Activated CD4-positive, alpha-beta T cell treated with anti-CD3 and anti-CD28 coated beads, Interleukin-2, amount 10 ng/mL, durations not matched to agents 7 days and 5 days (primary cell): Measurements from ENCODE around the gene APOH. TPM values are rescaled to one million over a fixed set of nuclear protein-coding genes. Genes with fewer than 3 reads are reported as not detected.

Experiments used
- CTCF ChIA-PET: fragments of 350-600 bp; sonication (Branson Sonifier 250); formaldehyde crosslinking; loops from one replicate; lab custom pipeline; 2021; ENCODE audit warnings: antibody characterized with exemption; lab: Charles Lee
- POLR2A ChIA-PET: fragments of 350-600 bp; sonication (Branson Sonifier 250); formaldehyde crosslinking; loops from one replicate; lab custom pipeline; 2021; ENCODE audit warnings: antibody characterized with exemption; lab: Charles Lee
- DNase-seq: peaks from one replicate; pipeline ENCODE4 v3.0.0-alpha.2; 2020
- H3K27ac Mint-ChIP-seq: one replicate; pipeline ENCODE4 v1.8.0; 2021; ENCODE audit warnings: mild to moderate bottlenecking, moderate library complexity, mixed read lengths
- H3K27me3 Mint-ChIP-seq: one replicate; pipeline ENCODE4 v1.8.0; 2021; ENCODE audit warnings: mixed read lengths
- H3K36me3 Mint-ChIP-seq: one replicate; pipeline ENCODE4 v1.8.0; 2021; ENCODE audit warnings: low read depth, mixed read lengths
- H3K4me1 Mint-ChIP-seq: one replicate; pipeline ENCODE4 v1.8.0; 2021; ENCODE audit warnings: mixed read lengths
- H3K4me3 Mint-ChIP-seq: one replicate; pipeline ENCODE4 v1.8.0; 2021; ENCODE audit warnings: mild to moderate bottlenecking, moderate library complexity, mixed read lengths
- H3K9me3 Mint-ChIP-seq: one replicate; pipeline ENCODE4 v1.8.0; 2021; ENCODE audit warnings: mixed read lengths
- total RNA-seq, 2 experiments: library from RNA; stranded (reverse); gene quantifications; one replicate each; pipeline ENCODE4 v1.2.3, GENCODE V29; 2021

The APOH gene
- total RNA-seq, 2 experiments from 2014 or later, result not detected

DNA sequence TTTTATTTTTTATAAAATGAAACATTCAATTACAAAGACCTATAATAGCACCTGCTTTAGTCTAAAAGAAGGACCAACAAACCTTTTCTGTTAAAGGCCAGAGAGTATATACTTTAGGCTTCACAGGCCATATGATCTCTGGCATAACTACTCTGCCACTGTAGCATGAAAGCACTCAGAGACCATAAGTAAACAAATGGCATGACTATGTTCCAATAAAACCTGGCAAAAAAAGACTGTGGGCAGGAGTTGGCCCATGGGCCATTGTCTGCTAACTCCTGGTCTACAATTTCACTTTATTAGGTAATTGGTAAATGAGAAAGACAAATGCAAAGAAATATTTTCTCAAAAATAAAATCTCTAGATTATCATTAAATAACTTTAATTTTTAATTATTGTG, 52.2 kb downstream of the APOH start:
- CTCF ChIA-PET, result no interaction called here
- POLR2A ChIA-PET, result no interaction called here
- Mint-ChIP-seq H3K27me3 (peaks cover 6% of the 10 kb centered on the region), H3K27ac (no peak overlapping the region), H3K4me1 (no peaks in the 10 kb centered on the region), H3K4me3 (no peak overlapping the region), H3K36me3 (peaks cover 4% of the 10 kb centered on the region), H3K9me3 (no peaks in the 10 kb centered on the region)
- DNase-seq, result no peak

DNA sequence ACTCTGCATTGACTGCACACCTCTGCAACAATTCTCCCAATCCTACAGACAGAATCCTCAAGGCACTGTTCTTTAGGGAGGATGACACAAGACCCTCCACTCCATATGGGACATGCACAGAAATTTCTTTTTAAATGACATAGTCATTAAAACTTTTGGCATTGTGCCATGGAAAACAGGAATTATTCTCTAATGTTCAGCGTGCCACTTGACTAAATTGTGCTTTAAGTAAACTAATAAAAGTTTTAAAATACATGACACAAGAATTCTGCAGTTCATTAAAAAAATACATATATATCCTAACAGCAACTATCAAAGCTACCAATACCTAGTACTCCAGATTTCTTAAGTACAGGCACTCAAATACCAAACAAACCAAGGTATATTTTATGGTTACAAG, 53.3 kb downstream of the APOH start:
- ChIA-PET CTCF (no interaction called here), POLR2A (no interaction called here)
- Mint-ChIP-seq H3K9me3 (no peaks in the 10 kb centered on the region), H3K27ac (no peak overlapping the region), H3K4me3 (no peak overlapping the region), H3K4me1 (no peaks in the 10 kb centered on the region), H3K36me3 (peaks cover 2% of the 10 kb centered on the region), H3K27me3 (peaks cover 6% of the 10 kb centered on the region)
- DNase-seq, result no peak

DNA sequence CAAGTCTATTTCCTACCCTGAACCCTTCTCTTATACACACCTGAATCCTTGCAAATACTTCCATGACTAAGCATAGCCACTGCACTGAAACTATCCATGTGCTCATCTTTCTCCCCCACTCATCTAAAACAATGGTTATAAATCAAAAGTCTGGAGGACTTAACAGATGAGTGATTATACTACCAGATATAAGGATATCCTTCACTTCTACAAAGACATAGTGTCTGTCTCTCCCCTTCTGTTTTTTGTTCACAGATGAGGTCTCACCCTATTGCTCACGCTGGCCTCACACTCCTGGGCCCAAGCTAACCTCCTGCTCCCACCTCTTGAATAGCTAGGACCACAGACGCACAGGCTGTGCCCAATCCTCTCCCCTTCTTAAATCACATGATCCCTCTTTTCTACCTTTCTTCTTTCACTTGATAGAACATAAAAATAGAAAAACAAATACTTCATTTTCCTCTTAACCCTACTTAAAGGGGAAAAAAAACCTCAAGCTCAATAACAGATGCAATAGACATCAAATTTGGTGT, 56.5 kb downstream of the APOH start:
- CTCF ChIA-PET, result no interaction called here
- no peaks in the 10 kb centered on the region for H3K9me3 Mint-ChIP-seq
- no peaks in the 10 kb centered on the region for H3K36me3 Mint-ChIP-seq
- POLR2A ChIA-PET, result no interaction called here
- H3K4me3 Mint-ChIP-seq, result no peak overlapping the region
- no peaks in the 10 kb centered on the region for H3K27me3 Mint-ChIP-seq
- no peak for DNase-seq
- H3K27ac Mint-ChIP-seq, result no peak overlapping the region
- no peaks in the 10 kb centered on the region for H3K4me1 Mint-ChIP-seq

DNA sequence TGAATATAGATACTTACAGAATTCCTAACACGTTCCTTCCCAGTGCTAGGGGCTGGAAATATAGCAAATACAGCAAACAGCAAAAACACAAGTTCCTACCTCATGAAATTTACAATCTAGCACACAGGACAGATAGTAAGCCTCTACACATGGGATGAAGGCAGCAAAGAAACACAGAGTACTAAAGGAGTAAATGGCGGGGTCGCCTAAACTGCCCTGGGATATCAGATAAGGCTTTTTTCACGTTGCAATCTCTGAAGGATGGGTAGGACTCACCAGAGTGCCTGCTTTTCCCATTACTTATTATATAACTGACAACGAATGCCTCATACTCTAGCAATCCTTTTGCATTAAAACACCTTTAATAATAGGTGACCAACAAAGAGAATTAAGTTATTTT, 57.1 kb downstream of the APOH start:
- Mint-ChIP-seq H3K27ac (no peak overlapping the region), H3K4me3 (no peak overlapping the region), H3K36me3 (no peaks in the 10 kb centered on the region), H3K4me1 (no peaks in the 10 kb centered on the region), H3K27me3 (no peaks in the 10 kb centered on the region), H3K9me3 (no peaks in the 10 kb centered on the region)
- DNase-seq, result no peak
- ChIA-PET POLR2A (no interaction called here), CTCF (no interaction called here)

DNA sequence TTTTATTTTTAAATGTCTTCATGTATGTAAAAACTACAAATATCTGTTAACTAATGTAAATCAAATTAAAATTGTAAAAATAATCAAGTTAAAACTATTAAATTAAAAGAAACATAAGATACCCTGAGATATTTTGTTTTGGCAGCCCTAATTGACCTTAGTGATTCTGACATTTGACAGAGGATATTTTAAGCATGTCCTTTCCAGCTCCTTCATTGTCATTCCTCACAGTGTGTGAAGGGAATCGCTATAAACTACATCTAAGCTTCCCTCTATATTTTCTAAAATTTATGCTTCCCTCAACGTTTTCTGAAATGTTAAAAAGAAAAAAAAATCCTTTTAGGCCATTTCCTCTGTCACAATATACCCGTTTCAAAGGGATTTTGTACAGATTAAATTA, 57.5 kb downstream of the APOH start:
- Mint-ChIP-seq H3K27ac (no peak overlapping the region), H3K4me3 (no peak overlapping the region), H3K36me3 (no peaks in the 10 kb centered on the region), H3K27me3 (no peaks in the 10 kb centered on the region), H3K4me1 (no peaks in the 10 kb centered on the region), H3K9me3 (no peaks in the 10 kb centered on the region)
- ChIA-PET POLR2A (no interaction called here), CTCF (no interaction called here)
- no peak for DNase-seq

DNA sequence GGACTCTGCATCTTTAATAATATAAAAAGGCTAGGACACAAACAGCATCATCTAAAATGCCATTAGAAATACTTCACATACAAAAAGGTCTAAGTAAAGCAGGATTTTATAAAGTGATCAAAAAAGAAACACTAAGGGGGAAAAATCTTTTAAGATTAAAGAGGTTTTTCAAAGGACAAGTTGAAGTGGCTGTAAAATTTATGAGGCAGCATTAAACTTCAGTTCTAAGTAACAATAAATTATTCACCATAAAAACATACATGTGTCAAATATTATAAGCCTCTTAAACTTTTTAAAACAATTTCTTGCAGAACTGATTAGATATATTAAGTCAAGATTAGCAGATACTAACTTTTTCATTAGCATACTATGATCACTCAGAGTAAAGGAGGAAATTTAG, 58.0 kb downstream of the APOH start:
- no peak for DNase-seq
- CTCF ChIA-PET, result interaction anchor here (0.6 to 0.7 kb wide), 3 partner anchors 34 to 964 kb away, joined by 3 read pairs; no protein-coding TSS in a partner anchor
- no peaks in the 10 kb centered on the region for H3K4me1 Mint-ChIP-seq
- POLR2A ChIA-PET, result no interaction called here
- no peaks in the 10 kb centered on the region for H3K36me3 Mint-ChIP-seq
- no peak overlapping the region for H3K27ac Mint-ChIP-seq
- H3K4me3 Mint-ChIP-seq, result no peak overlapping the region
- H3K27me3 Mint-ChIP-seq, result no peaks in the 10 kb centered on the region
- H3K9me3 Mint-ChIP-seq, result no peaks in the 10 kb centered on the region

DNA sequence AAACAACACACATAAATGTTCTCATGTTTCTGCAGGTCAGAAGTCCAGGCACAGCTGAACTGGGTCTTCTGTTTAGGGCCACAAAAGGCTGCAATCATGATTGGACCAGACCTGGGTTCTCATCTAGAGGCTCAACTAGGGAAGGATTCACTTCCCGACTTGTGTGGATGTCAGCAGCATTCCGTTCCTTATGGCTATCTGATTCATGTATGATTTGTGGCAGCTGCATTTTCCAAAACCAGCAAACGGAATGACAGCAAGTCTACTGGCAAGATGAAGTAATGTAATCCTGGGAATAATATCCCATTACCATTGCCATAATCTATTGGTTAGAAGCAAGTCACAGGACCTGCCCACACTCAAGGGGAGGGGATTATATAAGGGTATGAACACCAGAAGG, 59.4 kb downstream of the APOH start:
- no peaks in the 10 kb centered on the region for H3K27me3 Mint-ChIP-seq
- no peak for DNase-seq

DNA sequence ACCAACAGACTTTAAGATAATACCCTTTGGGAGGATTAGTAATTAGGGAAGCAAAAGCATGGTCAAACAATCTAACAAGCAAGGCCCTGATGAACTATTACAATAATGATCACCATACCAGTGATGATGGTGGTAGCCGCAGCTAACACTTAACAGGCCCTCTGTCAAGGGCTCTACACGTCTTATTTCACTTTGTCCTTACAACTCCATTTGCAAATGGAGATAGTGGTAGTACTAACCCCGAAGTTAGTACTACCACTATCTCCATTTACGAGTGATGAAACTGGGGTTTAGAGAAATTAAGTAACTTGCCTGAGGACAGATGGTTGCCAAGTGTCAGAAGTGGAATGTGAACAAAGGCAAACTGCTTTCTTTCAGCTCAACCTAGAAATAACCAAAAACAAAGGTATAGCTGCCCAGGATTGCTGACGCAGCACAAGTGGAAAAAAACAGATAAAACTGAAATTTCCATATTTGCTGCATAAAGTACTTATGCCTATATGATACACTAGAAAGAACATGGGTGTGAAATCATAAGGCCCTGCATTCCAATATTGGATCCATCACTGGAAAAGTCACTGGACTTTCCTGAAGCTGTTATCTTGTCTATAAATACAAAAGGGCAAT, 61.9 kb downstream of the APOH start:
- DNase-seq, result no peak
- no peaks in the 10 kb centered on the region for H3K9me3 Mint-ChIP-seq
- no peaks in the 10 kb centered on the region for H3K4me1 Mint-ChIP-seq
- POLR2A ChIA-PET, result no interaction called here
- H3K27ac Mint-ChIP-seq, result no peak overlapping the region
- no peaks in the 10 kb centered on the region for H3K27me3 Mint-ChIP-seq
- CTCF ChIA-PET, result interaction anchor here (0.6 to 1.2 kb wide), 2 partner anchors 732 to 736 kb away, joined by 3 read pairs; no protein-coding TSS in a partner anchor
- H3K36me3 Mint-ChIP-seq, result no peaks in the 10 kb centered on the region
- H3K4me3 Mint-ChIP-seq, result no peak overlapping the region

More for the DNA sequence above, 59.4 kb downstream of the APOH start:
- Mint-ChIP-seq H3K27ac (no peak overlapping the region), H3K36me3 (no peaks in the 10 kb centered on the region), H3K4me3 (no peak overlapping the region), H3K9me3 (no peaks in the 10 kb centered on the region), H3K4me1 (no peaks in the 10 kb centered on the region)
- ChIA-PET POLR2A (no interaction called here), CTCF (interaction anchor here (1.4 kb wide), 1 partner anchor 25 kb away, joined by 3 read pairs; no protein-coding TSS in a partner anchor)

DNA sequence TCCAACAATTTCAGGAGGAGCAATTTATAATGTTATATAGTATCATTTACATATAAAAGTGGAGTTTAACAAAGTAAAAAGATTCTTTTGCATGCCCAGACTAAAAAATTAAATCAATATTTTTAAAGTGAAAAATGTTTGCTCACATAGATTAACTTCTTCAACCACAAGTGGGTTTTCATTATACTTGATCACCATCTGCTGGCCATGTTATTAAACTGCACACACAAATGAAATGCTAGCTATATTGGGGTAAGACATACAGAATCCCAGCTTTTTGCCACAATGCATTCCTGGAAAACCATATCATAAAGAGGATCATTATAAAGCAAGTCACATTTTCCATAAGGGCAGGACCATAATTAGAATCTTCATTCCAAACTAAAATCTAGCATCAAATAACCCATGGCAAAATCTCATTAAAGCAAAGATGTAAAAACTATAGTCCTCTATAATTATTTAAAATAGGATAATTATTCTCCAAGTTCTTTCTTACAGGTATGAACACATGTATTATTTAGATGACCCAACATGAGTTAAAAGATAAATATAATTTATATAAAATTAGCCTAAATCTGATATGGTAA, 63.6 kb downstream of the APOH start:
- POLR2A ChIA-PET, result no interaction called here
- peak; percentile 44 for DNase-seq

More for the DNA sequence above, 63.6 kb downstream of the APOH start:
- H3K4me1 Mint-ChIP-seq, result no peaks in the 10 kb centered on the region
- H3K36me3 Mint-ChIP-seq, result peaks cover 2% of the 10 kb centered on the region
- no peaks in the 10 kb centered on the region for H3K9me3 Mint-ChIP-seq
- no peaks in the 10 kb centered on the region for H3K27me3 Mint-ChIP-seq
- H3K4me3 Mint-ChIP-seq, result no peak overlapping the region
- H3K27ac Mint-ChIP-seq, result no peak overlapping the region
- CTCF ChIA-PET, result interaction anchor here (0.9 to 1.7 kb wide), 3 partner anchors 19 to 937 kb away, joined by 3 to 6 read pairs (median 5); no protein-coding TSS in a partner anchor

Other genes with a start within 250 kb of the APOH start
- 1 to 10 TPM; 4.0 to 4.2 TPM for gene CEP112, start 37.3 kb downstream of the APOH start, total RNA-seq
- gene PRKCA, start 73.2 kb upstream of the APOH start, total RNA-seq, result 10 to 100 TPM; 72.8 to 74.6 TPM